Stomach smooth muscle (tissue), 2 donors: ENCODE measurements around the gene PRDM13.
"Not testable (repeated sequence)": the region's sequence is repeated elsewhere in the genome, so short reads cannot be mapped to it uniquely, and the experiment has no call there.

Source experiments
- H3K27ac ChIP-seq: one replicate; pipeline ENCODE4 v1.7.0; 2013; ENCODE audit warnings: mild to moderate bottlenecking, low read length, inconsistent platforms
- H3K27me3 ChIP-seq, 2 donors: one replicate each; pipeline ENCODE4 v1.7.0; 2013; ENCODE audit warnings: low read length in 2 of 2; ENCODE audit not compliant: insufficient read depth in 2 of 2, control insufficient read depth in 1 of 2
- H3K36me3 ChIP-seq, 2 donors: one replicate each; pipeline ENCODE4 v1.7.0; 2013; ENCODE audit warnings: low read length in 2 of 2; ENCODE audit not compliant: control insufficient read depth in 2 of 2, insufficient read depth in 2 of 2
- H3K4me1 ChIP-seq: one replicate; pipeline ENCODE4 v1.7.0; 2013; ENCODE audit warnings: low read length; ENCODE audit not compliant: control insufficient read depth, insufficient read depth
- H3K4me3 ChIP-seq, 2 donors: one replicate each; pipeline ENCODE4 v1.7.0; 2013; ENCODE audit warnings: low read length in 2 of 2
- H3K9ac ChIP-seq, 2 donors: one replicate each; pipeline ENCODE4 v1.7.0; 2013; ENCODE audit warnings: low read length in 2 of 2, mild to moderate bottlenecking in 1 of 2
- H3K9me3 ChIP-seq, 2 donors: one replicate each; pipeline ENCODE4 v1.7.0; 2013; ENCODE audit warnings: low read length in 2 of 2; ENCODE audit not compliant: control insufficient read depth in 2 of 2
- donor health status: healthy.
- donor health status: Pancreatic carcinoma.

The PRDM13 gene

DNA sequence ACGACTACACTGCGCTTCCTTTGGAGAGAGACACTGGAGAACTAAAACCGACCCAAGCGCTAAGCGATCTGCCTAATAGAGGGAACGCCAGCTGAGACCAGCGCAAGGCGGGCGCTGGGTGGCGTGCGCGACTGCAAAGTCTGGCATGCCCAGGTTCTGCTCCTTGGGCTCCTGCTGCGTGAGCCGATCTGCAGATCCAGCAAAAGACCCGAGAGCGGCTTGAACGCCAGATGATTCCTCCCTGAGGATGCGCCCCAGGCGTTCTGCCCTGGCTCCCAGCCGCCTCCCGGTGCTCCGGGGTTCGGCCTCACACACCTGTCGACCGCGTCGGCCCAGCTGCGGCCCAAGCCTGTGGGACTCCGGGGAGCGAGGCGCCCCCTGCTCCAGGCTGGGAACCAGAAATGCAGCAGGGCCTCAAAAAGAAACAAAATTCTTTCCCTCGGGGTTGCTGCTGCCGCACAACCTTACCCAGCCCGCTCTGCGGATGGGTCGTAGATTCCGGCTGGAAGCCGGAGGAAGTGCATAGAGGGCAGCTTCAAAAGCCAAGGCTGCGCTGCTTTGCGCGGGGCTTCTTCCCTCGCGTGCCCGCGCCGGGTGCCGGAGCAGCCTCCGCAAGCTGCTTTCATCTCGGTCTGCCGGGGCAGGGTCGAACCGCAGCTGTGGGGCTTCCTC is 17.9 kb upstream of the PRDM13 start:
- H3K27me3 ChIP-seq: peaks cover 43 to 59% of the 10 kb centered on the region in 2 donors
- no peaks in the 10 kb centered on the region for H3K36me3 ChIP-seq
- H3K4me3 ChIP-seq: peak overlapping the region; percentile 67 to 76
- peak overlapping the region in 1 of 2 donors; percentile 30 for H3K9ac ChIP-seq
- peaks cover 22% of the 10 kb centered on the region for H3K4me1 ChIP-seq
- no peak overlapping the region for H3K27ac ChIP-seq
- no peaks in the 10 kb centered on the region for H3K9me3 ChIP-seq

DNA sequence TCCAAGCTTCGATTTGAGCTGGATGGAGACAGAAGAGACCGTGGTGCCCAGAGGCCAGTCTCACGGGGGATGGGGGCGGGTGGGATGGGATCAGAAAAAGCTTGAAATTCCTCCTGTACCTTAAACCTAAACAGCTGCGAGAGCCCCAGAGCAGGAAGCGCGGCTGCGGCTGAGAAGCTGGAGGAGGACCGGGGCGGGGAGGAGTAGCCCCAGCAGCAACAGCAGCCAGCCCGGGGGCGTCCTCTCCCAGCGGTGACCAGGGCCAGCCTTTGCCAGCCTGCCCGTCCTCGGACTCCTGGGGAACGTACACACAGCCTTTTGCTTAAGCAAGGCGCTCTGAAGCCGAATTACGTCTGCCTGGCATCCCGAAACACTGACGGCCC is 17.4 kb upstream of the PRDM13 start:
- Histone ChIP-seq H3K27me3 (peaks cover 43 to 65% of the 10 kb centered on the region in 2 donors), H3K4me3 (peak overlapping the region; percentile 67 to 76), H3K4me1 (peaks cover 22% of the 10 kb centered on the region), H3K27ac (no peak overlapping the region), H3K9ac (no peak overlapping the region), H3K9me3 (peaks cover 0 to under 1% of the 10 kb centered on the region in 2 donors), H3K36me3 (no peaks in the 10 kb centered on the region)

DNA sequence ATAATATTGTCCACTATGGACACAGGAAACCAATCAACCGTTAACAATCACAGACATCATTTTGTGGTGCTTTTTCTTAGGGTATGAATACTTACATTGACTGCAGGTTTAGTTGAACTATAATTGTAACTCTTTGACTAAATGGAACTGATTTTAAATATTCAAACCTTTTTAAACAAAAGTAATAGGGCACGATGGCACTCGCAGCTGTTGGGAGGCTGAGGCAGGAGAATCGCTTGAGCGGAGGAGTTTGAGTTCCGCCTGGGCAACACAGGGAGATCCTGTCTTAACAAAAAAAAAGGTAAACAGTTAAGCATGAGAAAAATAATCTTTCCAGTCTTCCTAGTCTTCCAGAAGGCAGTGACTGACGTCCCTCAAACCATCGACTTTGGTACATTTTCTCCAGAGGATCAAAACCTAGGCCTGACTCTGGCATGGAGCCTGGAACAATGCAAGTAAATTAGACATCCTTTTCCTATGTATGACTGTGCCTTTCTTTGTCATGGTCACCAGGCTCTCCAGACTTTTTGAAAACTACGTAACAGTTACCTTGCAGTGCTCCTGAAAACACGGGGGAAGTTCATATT is 16.6 kb upstream of the PRDM13 start:
- Histone ChIP-seq H3K9me3 (peaks cover 0 to 6% of the 10 kb centered on the region in 2 donors), H3K4me1 (peaks cover 22% of the 10 kb centered on the region), H3K27me3 (peaks cover 43 to 71% of the 10 kb centered on the region in 2 donors), H3K27ac (no peak overlapping the region), H3K9ac (no peak overlapping the region), H3K36me3 (no peaks in the 10 kb centered on the region), H3K4me3 (no peak overlapping the region)

DNA sequence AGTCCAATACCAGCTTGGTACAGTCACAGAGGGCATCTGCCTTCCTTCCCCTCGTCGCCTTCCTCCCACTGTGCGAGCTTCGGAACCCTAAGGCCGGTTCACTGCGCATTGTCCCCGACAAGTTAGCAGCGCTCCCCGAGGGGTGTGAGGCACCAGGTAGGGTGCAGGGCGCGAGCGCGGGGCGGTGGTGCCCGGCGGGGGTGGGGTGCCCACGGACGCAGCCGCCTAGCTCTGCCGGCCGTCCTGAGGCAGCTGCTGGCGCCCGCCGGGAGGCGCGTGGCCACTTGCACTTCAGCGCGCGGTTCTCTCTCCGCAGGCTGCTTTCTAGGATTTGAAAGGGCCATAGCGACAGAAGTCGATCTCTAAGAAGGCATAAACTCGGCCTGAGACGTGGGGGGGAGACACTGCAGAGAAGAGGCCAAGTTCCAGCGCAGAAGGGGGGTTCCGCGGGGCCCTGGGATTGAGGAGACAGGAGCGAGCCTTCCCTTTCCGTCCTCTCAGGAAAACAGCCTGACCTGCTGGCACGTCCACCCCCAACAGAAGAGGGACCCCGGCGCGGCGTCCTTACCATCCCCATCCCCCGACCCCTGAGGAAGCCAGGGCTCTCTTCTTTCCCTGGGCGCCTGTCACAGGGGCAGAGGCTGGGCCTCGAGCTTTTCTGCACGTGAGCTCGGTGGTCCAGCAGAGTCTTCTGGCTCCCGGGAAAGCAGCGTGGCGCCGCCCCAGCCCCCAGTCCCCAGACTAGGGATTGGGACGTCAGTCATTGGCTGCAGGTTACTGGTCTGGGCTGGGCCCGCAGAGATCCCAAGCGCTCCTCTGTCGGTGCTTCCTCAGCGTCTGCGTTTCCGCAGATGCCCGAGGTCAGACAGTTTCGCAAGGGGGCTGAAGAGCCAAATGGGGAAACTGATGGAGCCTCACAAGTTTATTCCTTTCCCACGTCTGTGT is 15.6 kb upstream of the PRDM13 start:
- Histone ChIP-seq H3K4me1 (peaks cover 22% of the 10 kb centered on the region), H3K4me3 (peak overlapping the region in 1 of 2 donors; percentile 35), H3K27me3 (peaks cover 50 to 77% of the 10 kb centered on the region in 2 donors), H3K36me3 (no peaks in the 10 kb centered on the region), H3K27ac (no peak overlapping the region), H3K9me3 (peaks cover 0 to 6% of the 10 kb centered on the region in 2 donors), H3K9ac (no peak overlapping the region)

DNA sequence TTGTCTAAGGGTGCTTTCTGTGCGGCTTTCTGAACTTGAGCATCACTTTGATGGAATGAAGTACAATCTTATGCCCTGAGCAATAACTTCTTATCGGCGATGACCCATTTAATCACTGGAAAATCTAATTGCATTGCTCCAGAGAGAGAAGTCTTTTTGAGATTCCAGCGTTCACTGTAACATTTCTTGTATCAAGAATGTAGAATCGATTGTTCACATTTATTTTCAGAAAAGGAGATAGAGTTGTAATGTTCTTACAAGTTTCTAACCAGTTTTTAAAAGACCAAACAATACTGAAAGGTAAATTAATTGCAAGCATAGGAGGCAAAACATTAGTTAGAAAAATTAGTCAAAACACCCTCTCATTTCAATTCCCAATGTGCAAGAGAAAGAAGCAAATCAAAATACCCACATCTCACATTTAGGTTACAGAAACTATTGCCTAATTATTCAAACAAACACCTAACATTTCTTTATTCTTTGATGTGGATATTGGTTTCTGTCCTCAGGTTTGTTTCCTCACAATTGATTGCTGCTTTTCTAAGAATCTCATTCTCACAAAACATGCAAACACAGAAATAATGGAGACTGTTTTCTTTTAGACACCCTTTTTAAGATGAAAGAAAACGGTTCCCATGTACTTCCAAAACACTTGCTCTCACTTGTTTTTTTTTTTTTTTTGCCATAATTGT is 14.8 kb upstream of the PRDM13 start:
- H3K27me3 ChIP-seq: peaks cover 56 to 73% of the 10 kb centered on the region in 2 donors
- no peak overlapping the region for H3K4me3 ChIP-seq
- no peaks in the 10 kb centered on the region for H3K36me3 ChIP-seq
- H3K27ac ChIP-seq: no peak overlapping the region
- no peak overlapping the region for H3K9ac ChIP-seq
- H3K9me3 ChIP-seq: peaks cover 0 to 6% of the 10 kb centered on the region in 2 donors
- H3K4me1 ChIP-seq: peaks cover 22% of the 10 kb centered on the region

DNA sequence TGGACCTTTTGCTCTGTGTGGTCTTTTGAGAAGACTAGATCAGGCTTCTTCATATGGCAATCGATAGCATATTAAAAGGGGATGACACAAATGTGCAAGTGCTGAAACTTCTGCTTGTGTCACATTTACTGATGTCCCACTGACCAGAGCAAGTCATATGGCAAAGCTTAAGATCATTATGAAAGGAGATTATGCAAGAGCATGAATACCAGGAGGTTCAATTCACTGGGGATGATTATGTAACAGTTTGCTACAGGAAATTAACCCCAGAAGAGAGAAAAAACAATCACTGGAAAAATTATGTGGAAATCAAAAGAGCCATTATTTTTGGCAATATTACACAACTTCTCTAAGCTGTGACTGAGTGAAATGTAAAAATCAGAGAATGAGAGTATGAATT is 13.7 kb upstream of the PRDM13 start:
- peaks cover 56 to 78% of the 10 kb centered on the region in 2 donors for H3K27me3 ChIP-seq

DNA sequence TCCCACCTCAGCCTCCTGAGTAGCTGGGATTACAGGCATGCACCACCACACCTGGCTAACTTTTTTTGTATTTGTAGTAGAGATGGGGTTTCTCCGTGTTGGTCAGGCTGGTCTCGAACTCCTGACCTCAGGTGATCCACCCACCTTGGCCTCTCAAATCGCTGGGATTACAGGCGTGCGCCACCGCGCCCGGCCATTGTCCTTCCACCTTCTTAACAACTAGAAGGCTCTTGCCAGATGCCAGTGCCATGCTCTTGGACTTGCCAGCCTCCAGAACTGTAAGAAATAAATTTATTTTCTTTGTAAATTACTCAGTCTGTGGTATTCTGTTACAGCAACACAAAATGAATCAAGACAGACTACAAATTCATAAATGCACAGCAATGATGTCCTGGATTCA is 11.9 kb upstream of the PRDM13 start:
- not testable (repeated sequence) for H3K9me3 ChIP-seq, H3K27ac ChIP-seq, H3K36me3 ChIP-seq, H3K4me3 ChIP-seq, H3K4me1 ChIP-seq, H3K9ac ChIP-seq
- peaks cover 48 to 74% of the 10 kb centered on the region in 2 donors for H3K27me3 ChIP-seq

More for the DNA sequence above, 13.7 kb upstream of the PRDM13 start:
- Histone ChIP-seq H3K4me3 (no peak overlapping the region), H3K9me3 (peaks cover 0 to 6% of the 10 kb centered on the region in 2 donors), H3K4me1 (peaks cover 22% of the 10 kb centered on the region), H3K36me3 (no peaks in the 10 kb centered on the region), H3K9ac (no peak overlapping the region), H3K27ac (no peak overlapping the region)

DNA sequence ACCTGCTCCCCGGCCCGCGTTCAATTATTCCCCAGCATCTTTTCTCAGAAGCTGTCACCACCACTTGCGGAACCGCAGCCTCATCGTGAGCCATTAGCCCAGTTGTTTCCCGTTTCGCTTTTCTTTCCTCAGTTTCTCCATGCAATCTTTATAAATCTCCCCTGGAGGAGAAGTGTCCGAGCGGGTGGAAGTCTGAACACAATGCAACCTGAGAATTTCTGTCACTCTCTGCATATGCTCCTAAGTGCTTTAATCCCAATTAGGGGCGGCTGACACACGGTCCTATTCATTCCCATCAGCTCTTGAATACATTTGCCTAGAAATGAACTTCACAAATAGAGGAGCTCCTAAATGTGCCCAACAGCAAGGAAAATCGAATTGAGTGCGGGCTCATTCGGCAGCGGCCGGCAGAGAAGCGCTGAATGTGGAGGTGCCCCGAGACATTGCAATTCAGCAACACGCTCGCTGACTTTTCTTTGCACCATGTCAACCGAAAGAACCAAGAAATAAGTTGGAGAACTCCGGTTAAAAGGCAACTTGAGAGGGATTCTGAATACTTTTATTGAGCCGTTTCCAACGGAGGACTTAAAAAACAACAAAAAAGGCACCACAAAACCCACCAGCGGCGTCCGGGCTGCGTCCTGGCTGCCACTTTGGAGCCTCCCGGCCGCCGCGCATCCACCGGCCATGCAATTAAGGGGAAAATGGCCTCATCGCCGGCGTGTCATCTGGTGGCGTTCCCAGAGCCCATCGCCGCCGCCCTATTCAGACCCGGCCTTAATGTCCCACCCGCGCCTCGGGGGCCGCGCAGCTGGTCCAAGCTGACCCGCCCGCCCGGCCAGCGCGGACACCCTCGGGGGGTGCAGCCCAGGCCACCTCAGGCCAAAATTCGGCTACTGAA is 3.9 kb upstream of the PRDM13 start:
- peak overlapping the region in 1 of 2 donors; percentile 64 for H3K4me3 ChIP-seq
- no peaks in the 10 kb centered on the region for H3K36me3 ChIP-seq
- H3K9me3 ChIP-seq: no peaks in the 10 kb centered on the region
- peaks cover 19% of the 10 kb centered on the region for H3K4me1 ChIP-seq
- peaks cover 61 to 88% of the 10 kb centered on the region in 2 donors for H3K27me3 ChIP-seq
- H3K9ac ChIP-seq: no peak overlapping the region
- H3K27ac ChIP-seq: no peak overlapping the region

DNA sequence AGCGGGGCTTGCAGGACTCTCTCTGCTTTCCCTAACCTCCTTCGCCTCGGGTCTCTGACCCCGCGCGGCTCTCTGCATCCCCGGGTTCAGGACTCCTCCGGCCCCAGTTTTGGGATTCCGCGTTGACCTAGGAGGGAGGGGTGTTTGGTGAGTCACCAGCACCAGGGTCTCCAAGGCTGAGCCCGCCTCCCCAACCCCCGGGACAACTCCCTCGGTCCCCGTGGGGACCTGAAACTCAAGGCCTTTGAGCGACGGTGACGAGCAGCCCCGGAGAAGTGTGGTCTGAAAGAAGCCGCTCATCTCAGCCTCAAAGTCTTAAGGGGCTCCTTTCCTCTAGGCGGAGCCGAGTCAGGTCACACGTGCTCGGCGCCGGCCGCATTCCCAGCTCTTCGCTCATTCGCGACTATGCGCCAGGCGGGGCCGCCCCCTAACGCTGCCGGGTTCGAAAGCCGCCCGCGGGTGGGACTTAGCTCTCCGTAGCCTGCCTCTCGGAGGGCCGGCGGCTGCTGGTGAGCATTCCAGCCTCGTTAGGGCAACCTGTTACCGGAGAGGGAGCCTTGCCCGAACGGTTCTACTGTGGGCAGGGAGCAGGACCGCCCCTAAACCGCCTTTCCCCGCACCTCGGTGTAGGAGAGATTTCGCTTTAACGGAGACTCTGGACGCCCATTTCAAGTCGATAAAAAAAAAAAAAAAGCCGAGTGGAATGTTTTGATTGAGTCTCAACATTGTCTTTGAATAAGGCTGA is 3.0 kb upstream of the PRDM13 start:
- Histone ChIP-seq H3K27me3 (peaks cover 63 to 89% of the 10 kb centered on the region in 2 donors), H3K9me3 (no peaks in the 10 kb centered on the region), H3K36me3 (no peaks in the 10 kb centered on the region), H3K27ac (no peak overlapping the region), H3K4me3 (peak overlapping the region in 1 of 2 donors; percentile 64), H3K4me1 (peaks cover 24% of the 10 kb centered on the region), H3K9ac (no peak overlapping the region)
